NCI-H2227 (cell line): ENCODE measurements around the gene TFCP2L1.

Source experiments
- DNase-seq: peaks from one replicate; lab custom pipeline; 2025; ENCODE audit not compliant: unreplicated experiment; lab: John Stamatoyannopoulos, UW

TFCP2L1 gene

DNA sequence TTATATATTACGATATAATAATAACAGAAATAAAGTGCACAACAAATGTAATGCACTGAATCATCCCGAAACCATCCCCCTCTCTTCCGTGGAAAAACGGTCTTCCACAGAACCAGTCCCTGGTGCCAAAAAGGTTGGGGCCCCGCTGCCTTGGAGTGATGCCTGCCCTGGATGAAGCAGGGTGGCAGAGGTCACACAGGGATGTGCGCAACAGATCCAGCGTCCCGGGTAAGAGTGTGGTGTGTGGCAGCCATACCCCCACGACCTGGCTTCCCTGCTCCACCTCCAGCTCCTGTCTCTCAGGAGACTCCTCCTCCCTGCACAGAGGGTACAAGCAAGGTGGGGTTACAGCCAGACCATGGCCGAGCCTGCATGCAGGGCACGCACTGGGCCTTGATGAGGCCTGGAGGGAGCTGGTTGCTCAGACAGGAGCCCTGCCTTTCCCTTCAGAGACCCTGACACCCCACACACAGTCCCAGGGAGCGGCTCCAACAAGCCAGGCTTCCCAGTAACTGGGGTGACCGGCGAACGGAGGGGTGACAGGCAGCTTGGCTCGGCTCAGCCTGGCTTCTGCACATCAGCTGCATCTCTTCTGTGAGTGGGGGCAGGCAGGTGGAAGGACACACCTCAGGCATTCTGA lies 41.1 kb downstream of the TFCP2L1 start:
- DNase-seq, result no peak

DNA sequence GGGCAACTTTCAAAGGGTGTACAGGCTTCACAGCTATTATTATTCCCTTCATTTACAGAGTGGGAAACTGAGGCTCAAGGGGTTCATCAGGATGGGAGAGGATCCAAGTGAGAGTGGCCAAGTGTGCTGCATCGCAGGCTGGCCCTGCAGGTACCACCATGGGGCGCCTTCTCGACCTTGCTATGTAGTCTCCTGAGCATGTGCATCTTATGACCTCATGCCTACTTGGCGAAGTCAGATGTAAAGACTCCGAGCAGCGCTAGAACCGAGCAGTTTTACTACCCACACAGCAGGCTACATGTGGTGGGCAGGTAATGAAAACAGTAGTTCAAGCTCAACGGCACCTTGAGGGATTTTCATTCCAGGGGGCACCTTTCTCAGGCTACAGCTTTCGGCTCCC lies 42.0 kb downstream of the TFCP2L1 start:
- DNase-seq, result no peak

DNA sequence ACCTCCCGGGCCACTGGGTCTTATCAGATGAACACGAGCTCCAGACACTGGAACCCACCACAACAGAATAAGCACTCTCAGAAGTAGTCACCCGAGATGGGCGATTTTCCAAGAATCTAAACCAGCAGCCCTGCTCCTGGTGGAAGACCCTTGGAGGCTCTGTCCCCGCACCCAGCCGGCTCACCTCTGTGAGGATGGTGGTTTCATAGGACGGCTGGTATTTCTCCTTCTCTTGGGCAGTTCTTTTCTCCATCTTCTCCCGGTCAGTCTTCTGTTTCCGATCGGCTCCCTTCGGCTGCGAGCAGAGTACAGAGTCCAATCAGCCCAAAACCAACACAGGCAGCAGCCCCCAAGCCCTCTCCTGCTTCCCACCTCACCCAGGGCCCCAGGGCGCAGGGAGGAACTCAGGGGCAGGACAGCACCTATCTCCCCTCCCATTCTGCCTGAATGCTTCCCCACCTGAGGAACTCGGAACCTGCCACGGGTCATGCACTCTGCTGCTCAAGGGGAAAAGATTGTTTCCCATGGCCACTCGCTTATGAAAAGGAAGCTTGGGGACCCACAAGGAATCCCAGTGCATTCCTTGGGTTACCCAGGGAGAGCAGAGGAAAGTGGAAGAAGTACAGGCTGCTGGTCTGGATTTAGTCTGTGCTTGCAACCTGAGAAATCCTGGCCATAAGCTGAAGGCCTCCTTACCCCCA lies 42.7 kb downstream of the TFCP2L1 start:
- no peak for DNase-seq

DNA sequence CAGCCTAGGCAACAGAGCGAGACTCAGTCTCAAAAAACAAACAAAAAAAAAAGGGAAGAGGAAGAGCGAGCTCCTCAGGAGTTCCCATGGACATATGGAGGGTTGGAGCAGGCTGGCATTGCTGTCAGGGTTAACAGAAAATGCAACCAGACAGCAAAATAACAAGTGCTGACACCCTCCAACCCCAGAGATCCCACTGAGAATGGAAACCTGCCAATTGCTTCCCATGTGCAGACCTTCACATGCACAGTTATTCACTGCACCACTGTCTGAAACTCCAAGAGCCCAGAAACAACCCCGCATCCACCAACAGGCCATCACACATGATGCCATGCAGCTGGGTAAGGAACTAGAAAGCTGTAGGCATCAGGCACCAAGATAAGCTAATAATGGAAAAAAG lies 43.5 kb downstream of the TFCP2L1 start:
- DNase-seq, result no peak

DNA sequence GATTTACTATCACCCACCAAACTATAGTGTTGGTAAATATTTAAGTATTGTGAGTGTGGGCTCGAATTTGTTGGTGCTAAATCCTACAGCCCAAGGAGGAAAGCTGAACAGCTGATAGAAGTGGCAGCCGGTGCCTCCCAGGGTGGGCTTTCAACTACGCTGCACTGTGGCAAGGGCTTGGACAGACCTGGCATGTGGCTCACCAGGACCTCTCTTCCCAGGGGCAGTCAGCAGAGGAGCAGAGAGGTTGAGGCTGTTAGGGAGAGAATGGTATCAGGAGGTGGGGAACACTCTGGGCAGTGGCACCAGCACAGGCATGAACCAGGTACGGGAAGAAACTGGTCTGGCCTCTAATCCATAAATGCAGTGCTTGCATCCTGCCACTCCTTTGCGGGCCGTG lies 44.6 kb downstream of the TFCP2L1 start:
- no peak for DNase-seq

DNA sequence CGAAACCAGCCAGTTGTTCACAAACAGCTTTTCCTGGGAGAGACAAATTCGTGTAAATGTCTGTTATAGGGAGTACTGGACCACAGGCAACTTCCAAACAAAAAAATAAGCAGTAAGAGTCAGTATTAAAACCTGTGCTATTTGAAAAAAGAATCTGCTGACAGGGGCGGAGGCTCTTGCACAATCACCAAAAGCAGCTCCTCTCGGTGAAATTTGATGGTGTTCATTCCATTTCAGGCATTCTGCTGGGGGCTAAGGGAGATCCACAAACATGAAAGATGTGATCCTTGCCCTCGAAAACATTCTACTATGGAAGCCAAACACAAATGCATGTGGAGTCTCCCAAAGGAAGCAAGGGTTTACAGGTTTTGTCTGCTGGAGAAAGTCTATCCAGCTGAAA lies 45.0 kb downstream of the TFCP2L1 start:
- no peak for DNase-seq

DNA sequence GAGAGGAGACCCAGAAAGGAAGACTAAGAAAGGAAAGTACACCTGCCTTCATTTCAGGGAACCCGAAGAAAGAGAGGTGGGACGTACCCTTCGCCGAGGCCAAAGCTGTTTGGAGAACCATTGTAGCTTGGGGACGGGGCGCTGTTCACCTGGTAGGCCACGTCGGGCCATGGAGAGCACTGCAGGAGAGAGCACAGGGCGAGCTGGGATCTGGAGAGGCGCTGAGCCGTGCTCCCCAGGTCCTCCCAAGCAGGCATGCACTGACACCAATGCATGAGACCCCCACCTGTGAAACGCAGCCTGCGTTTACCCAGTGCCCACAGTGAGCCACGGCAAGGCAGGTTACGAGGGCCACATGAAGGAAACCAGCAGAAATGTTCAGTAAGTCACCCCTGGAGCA lies 45.5 kb downstream of the TFCP2L1 start:
- no peak for DNase-seq

DNA sequence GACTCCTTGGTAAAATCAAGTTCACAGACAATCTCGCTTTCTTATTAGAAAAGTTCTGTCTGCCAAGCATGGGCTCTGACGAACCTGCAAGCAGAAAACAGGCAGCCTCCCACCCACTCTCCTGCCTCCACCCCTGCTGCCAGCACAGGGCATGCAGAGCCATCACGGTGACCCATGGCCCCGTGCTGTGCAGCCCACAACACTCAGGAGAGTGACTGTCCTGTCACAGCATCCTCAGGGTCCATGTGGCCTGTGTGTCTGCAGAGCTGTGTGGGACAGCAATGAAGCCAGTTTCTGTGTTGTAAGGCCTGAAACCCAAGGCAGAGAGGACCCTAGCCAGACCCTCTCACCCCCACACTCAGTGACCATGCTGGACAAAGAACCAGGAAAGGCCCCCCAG lies 46.2 kb downstream of the TFCP2L1 start:
- DNase-seq, result no peak

DNA sequence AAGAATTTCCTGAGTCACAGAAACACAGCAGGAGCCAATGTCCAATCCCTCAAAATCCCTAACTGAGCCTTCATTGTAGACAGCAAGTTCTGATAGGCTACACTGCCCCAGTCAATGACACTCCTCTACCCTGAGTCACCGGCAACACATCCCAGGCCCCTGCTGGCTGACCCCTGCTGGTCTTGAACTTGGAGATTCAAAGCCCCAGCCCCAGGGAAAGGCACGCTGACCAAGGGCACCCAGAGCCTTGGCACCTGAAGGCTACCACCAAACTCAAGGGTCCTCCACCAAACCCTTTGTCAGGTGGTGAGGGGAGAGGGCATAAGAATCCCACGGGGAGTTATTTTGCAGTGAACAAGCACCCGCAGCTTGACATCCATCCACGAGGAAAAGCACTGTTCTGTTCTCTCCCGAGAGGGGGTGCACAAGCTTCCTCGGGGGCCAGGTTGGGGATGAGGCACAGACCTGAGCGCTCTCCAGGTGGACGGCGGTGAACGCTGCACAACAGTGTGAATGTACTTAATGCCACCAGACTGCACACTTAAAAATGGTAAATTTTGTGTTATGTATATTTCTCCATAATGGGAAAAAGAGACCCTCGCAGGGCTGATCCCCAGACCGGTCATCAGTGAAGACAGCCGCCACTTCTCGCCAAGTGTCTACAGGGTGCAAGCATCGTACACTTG lies 46.9 kb downstream of the TFCP2L1 start:
- no peak for DNase-seq

DNA sequence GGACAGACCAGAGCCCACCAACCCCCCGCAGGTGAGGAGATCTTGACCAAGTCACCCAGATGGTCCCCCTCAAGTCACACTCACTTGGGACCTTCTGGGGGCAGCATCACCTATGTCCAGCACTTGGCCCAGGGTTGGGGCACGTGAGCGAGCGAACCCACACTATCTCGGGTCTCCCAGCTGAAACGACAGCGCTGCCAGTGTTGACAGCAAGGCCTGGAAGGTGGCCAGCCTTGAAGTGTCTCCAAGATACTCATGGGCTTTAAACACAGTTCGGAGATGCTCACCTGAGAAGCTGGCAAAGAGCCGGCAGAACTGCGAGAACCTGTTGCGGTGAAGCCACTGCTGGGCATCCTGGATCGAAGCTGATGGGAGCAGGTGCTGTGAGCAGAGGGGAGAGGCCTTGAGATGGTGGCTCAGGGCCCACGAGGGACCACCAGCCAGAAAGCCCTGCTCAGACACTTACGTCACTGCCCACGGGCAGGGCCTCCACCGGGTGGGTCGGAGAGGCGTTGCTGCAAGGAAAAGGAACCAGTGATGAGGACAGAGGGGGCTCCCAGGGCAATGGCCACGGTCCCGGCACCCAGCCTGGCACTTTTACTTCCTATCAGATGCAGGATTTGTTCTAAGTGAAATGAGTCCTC lies 47.5 kb downstream of the TFCP2L1 start:
- DNase-seq, result no peak

DNA sequence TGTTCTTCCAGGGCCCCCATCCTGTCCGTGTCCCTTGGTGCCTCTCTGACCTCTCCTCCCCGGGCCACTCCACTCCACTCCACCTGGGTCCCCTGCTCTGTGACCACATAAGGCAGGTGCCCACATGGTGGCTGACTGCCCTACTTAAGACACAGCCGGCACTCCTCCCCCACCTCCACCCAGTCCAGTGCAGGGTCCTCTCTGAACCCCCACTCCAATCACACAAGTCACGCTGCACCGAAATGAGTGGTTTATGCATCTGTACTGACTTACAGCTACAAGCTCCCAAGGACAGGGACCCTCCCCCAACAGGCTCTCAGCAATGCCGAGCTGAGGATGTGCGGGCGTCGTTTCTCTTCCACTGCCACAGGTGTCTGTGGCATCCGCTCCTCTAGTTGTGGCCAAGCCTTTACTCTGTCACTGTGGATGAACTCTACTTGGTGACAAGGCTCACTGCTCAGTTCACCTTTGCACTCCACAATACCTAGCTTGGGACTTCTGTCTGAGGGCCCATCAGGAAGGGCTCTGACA lies 48.3 kb downstream of the TFCP2L1 start:
- DNase-seq, result no peak

DNA sequence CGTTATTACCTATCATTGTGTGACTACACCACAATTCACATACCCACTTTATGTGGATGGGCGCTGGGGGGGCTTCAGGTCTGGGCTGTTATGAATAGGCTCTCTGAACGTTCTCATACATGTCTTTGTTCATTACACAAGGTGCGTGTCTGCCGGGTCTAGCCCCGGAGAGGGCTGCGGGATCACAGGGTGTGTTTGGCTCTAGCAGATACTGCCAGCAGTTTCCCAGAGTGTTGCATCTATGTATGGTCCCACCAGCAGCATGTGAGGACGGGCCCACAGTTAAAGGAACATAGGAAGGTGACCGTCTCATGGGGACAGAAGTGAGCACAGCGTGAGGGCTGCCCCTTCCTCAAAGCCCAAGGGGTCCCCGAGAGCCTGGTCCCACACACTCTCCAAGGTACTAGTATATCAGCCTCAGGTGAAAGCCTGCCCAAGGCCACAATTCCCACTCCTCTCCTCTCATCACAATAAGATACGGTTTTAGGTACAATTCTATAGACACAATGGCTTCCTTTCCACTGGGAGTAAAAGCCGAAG lies 48.8 kb downstream of the TFCP2L1 start:
- DNase-seq, result no peak

DNA sequence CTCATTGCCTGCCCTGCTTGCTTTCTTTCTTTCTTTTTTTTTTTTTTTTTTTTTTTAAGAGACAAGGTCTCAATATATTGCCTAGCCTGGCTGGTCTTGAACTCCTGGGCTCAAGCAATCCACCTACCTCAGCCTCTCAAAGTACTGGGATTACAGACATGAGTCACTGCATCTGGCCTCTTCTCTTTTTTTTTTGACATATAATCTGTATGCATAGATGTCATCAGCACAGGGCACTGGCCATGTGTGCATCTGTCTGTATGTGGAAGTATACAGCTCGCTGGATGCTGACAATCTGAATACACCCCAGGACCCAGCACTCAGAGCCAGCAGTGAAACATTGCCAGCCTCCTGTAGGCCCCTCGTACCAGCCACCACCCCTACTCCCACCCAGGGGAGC lies 49.5 kb downstream of the TFCP2L1 start:
- DNase-seq, result no peak

DNA sequence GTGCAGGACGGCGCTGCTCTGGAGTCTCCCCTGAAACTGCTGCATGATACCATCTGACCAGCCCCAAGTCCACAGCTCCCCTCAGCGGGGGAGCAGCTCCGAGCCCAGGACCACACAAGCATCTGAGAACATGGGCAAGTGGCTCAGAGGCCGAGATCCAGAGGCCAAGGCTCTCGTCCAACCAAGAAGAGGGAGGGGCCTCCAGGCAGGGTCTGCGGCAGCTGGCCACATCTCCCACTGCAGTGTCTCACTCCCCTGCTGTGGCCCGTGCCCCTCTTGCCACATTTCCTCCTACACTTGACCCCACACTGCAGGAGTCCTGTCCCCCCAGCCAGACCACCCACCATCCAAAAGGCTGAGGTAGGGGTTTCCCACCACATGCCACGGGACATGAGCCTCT lies 50.2 kb downstream of the TFCP2L1 start:
- DNase-seq, result no peak

DNA sequence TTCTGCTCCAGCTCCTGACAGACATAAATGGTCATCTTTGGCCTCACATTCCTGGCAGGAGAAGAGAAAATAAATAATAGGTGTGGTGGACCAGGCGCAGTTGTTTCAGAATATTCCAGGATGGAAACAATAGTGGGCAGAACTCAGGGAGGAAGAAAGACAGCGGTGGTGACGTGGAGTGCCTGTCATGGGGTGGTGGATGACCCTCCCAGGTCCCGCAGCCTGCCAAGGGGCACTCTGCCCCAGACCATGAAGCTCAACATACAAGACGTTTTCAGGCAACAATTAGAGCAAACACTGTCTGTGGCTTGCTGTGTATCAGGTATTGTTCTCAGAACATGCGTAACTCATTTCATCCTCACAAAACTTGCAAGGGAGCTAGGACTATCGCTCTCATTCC lies 50.9 kb downstream of the TFCP2L1 start:
- DNase-seq, result no peak

DNA sequence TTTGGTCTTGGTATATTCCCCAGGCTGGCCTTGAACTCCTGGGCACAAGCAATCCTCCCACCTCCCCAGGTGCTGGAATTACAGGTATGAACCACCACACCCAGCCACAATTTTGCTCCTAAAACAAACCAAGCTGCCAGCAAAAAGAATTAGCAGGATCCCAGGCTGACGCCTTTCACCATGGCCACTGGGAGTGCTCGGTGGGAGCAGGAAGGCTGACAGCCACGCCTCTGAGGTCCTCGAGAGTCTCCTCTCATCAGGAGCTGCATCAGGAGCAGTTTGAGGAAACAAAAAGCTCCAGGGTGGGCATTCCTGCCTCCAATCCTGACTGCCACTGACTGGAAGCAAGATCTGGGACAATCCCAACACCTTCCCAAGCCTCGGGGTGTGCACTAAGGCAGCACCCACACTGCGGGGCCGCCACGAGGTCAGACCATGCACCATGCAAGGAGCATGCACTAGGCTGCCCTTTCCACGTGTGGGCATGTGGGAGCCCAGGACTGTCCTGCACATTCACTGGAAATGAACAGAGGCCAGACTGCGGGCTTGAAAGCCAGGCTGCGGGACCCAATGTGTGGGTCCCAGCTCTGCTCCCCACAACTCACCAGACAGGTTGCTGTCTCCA lies 51.4 kb downstream of the TFCP2L1 start:
- DNase-seq, result no peak

DNA sequence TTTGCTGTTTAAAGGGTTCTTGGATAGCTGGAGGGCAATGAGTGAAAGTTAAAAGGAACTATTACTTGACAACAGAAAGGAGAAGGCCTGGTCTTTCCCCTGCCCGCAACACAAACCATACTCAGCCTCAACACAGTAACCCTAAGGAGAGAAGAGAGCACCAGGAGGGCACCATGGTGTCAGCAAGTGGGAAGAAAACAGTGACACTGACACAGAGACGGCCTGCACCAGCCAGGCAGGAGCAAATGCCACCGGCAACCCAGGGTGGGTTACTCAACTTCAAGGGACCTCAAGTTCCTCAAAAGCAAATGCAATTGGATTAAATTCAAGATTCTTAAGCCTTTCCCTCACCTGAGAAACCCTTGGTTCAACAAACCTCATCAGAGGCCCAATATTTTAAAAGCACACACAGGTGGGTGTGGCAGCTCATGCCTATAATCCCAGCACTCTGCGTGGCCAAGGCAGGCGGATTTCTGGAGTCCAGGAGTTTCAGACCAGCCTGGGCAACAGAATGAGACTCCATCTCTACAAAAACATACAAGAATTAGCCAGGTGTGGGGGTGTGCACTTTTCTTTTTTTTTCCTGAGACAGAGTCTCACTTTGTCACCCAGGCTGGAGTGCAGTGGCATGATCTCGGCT lies 52.3 kb downstream of the TFCP2L1 start:
- no peak for DNase-seq

DNA sequence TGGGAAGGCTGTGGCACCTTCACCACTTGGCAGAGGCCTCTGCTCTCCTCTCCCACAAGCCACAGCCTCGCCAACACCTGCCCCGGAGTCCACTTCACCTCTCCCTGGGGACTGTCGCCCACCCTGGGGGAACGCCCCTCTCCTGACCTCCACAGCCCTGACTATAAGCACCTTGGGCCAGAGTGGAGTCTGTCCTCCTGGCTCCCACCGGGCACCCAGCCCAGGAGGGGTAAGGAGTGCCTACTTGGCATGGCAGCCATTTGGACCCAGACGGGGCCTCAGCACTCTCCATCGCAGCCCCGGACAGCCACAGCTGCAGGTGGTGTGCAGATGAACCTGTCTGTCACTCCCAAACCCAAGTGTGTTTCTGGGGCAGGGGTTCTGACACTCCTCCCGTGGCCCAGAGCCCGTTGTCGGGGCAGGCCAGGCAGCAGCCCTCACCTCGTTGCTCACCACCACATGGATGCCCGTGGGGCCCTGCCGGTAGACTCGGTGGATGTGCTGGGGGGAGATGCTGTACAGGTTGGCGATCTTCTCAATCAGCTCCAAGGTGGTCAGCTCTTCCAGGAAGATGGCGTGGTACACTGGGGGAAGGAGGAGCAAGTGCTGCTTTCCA lies 53.5 kb downstream of the TFCP2L1 start:
- DNase-seq, result no peak

DNA sequence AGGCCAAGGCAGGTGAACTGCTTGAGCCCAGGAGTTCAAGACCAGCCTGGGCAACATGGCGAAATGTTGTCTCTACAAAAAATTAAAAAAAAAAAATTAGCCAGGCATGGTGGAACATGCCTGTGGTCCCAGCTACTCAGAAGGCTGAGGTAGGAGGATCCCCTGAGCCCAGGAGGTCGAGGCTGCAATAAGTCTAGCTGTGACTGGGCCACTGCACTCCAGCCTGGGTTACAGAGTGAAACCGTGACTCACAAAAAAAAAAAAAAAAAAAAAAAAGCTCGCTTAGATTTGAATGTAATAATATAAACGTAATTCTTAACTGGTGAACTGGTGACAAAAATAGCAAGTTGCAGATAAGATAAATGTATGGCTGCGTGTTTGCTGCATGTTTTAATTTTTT lies 56.5 kb downstream of the TFCP2L1 start:
- no peak for DNase-seq
